Stimulated activated CD4-positive, alpha-beta T cell treated with anti-CD3 and anti-CD28 coated beads, Interleukin-1b, Interleukin-23, amount 100 ng/mL, for 4 hours (primary cell): ENCODE measurements around the gene CDSN.

Experiments
- DNase-seq, 2 donors: peaks; one replicate each; pipeline ENCODE4 v3.0.0-alpha.2; 2020; ENCODE audit warnings: low read depth in 2 of 2

The CDSN gene

GRCh38 chr6:31145386-31145785, 25.1 kb upstream of the CDSN start:
- DNase-seq, result no peak

GRCh38 chr6:31144970-31145340, 24.7 kb upstream of the CDSN start:
- no peak for DNase-seq

- no peak for DNase-seq
These were observed 24.2 kb upstream of the CDSN start for GRCh38 chr6:31144296-31144969.

GRCh38 chr6:31143148-31143547, 22.9 kb upstream of the CDSN start:
- DNase-seq, result no peak

GRCh38 chr6:31142361-31142761, 22.1 kb upstream of the CDSN start:
- no peak for DNase-seq

- no peak for DNase-seq
These were observed 20.4 kb upstream of the CDSN start for GRCh38 chr6:31140643-31141042.

GRCh38 chr6:31139599-31139998, 19.4 kb upstream of the CDSN start:
- DNase-seq, result no peak

- DNase-seq, result no peak
These were observed 18.7 kb upstream of the CDSN start, which contains the start of gene PSORS1C2 for GRCh38 chr6:31138982-31139381. PSORS1C2 (minus strand) TSS chr6:31139066; CDS start chr6:31139026, 40 bp downstream.

GRCh38 chr6:31135710-31136109, 15.5 kb upstream of the CDSN start:
- no peak for DNase-seq

- DNase-seq, result no peak
These were observed 12.6 kb upstream of the CDSN start for GRCh38 chr6:31132806-31133205.

GRCh38 chr6:31131595-31131994, 11.3 kb upstream of the CDSN start:
- DNase-seq, result no peak

- no peak for DNase-seq
These were observed 10.5 kb upstream of the CDSN start for GRCh38 chr6:31130751-31131150.

GRCh38 chr6:31129130-31129529, 8.9 kb upstream of the CDSN start:
- no peak for DNase-seq

- peak; percentile 57 to 72 for DNase-seq
These were observed 7.9 kb upstream of the CDSN start for GRCh38 chr6:31128093-31128676.

- DNase-seq, result no peak
These were observed 6.3 kb upstream of the CDSN start for GRCh38 chr6:31126396-31127175.

- DNase-seq, result no peak
These were observed 5.5 kb upstream of the CDSN start for GRCh38 chr6:31125586-31126363.

GRCh38 chr6:31125162-31125561, 4.9 kb upstream of the CDSN start:
- no peak for DNase-seq

- no peak for DNase-seq
These were observed 2.8 kb upstream of the CDSN start for GRCh38 chr6:31122791-31123706.

GRCh38 chr6:31121131-31121790, 1.0 kb upstream of the CDSN start:
- no peak for DNase-seq

- no peak for DNase-seq
These were observed 2.1 kb downstream of the CDSN start for GRCh38 chr6:31118178-31118577.
